ENCODE results near the gene MCCC2. TPM values are rescaled to one million over a fixed set of nuclear protein-coding genes. Genes with fewer than 3 reads are reported as not detected.

MCCC2 gene
- total and polyA plus RNA-seq, 2 of the 4 experiments (the other 2 are of a cell fraction), result 18.0 to 22.0 TPM

GRCh38 chr5:71632168-71632567 lies 45.0 kb downstream of the MCCC2 start:
- ChIA-PET CTCF (interaction anchor here (0.7 kb wide), 1 partner anchor 86 kb away, joined by 4 read pairs; no protein-coding TSS in a partner anchor), POLR2A (ENCODE audit: unreplicated experiment) (no interaction called here)
- no peak overlapping the region for H3K4me3 ChIP-seq (ENCODE audit: insufficient read depth, low read depth, low read length)
- H3K27ac ChIP-seq (ENCODE audit: insufficient read depth, low read length), result no peak overlapping the region
- dilution Hi-C loops (cut with HindIII; ENCODE audit: low sequenced_read_pairs, unreplicated experiment), result no loop called here
- no CpG with 5 or more reads among the region's 3 CpGs for WGBS, 2 experiments (ENCODE audit: extremely low coverage in 2 of 2, insufficient read length in 1 of 2)
- no peaks in the 10 kb centered on the region for H3K9me3 ChIP-seq (ENCODE audit: control insufficient read depth, insufficient read depth, low read length)
- H3K36me3 ChIP-seq (ENCODE audit: control insufficient read depth, insufficient read depth, low read length), result no peaks in the 10 kb centered on the region; the same call in 1 of the 2 replicates
- H3K4me1 ChIP-seq (ENCODE audit: control insufficient read depth, insufficient read depth, low read length), result no peaks in the 10 kb centered on the region
- H3K56ac ChIP-seq (ENCODE audit: extremely low read depth, insufficient read depth, low read length), result no peak overlapping the region
- H3K14ac ChIP-seq (replicated peaks; ENCODE audit: low read depth, low read length), result no peak overlapping the region
- no peak overlapping the region for H4K91ac ChIP-seq (ENCODE audit: insufficient read depth, low read depth, low read length)
- H3K4me2 ChIP-seq (ENCODE audit: low read depth, low read length), result no peak overlapping the region
- no peak overlapping the region for H2AK5ac ChIP-seq (ENCODE audit: low read depth, low read length)
- H3K79me1 ChIP-seq (ENCODE audit: low read depth in 1 of 2, low read length in 2 of 2), result no peaks in the 10 kb centered on the region
- no peak overlapping the region for H2BK15ac ChIP-seq (ENCODE audit: low read depth, low read length)
- intact Hi-C loops (cut with micrococcal nuclease), result no loop called here
- no peak overlapping the region for H3K18ac ChIP-seq (ENCODE audit: low read depth, low read length)
- no peak overlapping the region for H3K4ac ChIP-seq (ENCODE audit: low read depth, low read length)
- H2BK120ac ChIP-seq (ENCODE audit: low read depth, low read length), result no peak overlapping the region
- TF ChIP-seq POLR2A (IDR thresholded peaks at IDR 0.05; ENCODE audit: low read depth, low read length) (no peak), USF2 (IDR thresholded peaks at IDR 0.05; ENCODE audit: low read depth, low read length) (no peak)
- no peak overlapping the region for H3K23ac ChIP-seq (ENCODE audit: low read depth, low read length)
- in situ Hi-C loops (cut with MboI; ENCODE audit: low sequenced_read_pairs), result no loop called here
- no peaks in the 10 kb centered on the region for H4K20me1 ChIP-seq (ENCODE audit: insufficient read depth, low read length)
- no peak for ATAC-seq (ENCODE audit: low read depth)
- BruUV-seq (replicated peaks), result no TSS peak
- no peak for DNase-seq
- no peak overlapping the region for H4K5ac ChIP-seq (ENCODE audit: low read depth, low read length)
- H3K9ac ChIP-seq (ENCODE audit: low read depth, low read length), result no peak overlapping the region
- H3K9me1 ChIP-seq (ENCODE audit: insufficient read depth, low read length), result peaks cover 6% of the 10 kb centered on the region
- H2AK9ac ChIP-seq (replicated peaks; ENCODE audit: low read depth, low read length, poor library complexity), result no peak overlapping the region
- H4K8ac ChIP-seq (ENCODE audit: low read depth in 2 of 2, low read length in 2 of 2), result no peak overlapping the region
- no peak overlapping the region for H2BK20ac ChIP-seq (ENCODE audit: low read depth, low read length)
- H2AFZ ChIP-seq (replicated peaks; ENCODE audit: low read length, poor library complexity), result no peak overlapping the region
- no peak overlapping the region for H2BK5ac ChIP-seq (ENCODE audit: low read depth, low read length, poor library complexity, severe bottlenecking)
- H3K27me3 ChIP-seq (ENCODE audit: control insufficient read depth, insufficient read depth, low read length), result no peaks in the 10 kb centered on the region

Data from IMR-90 (cell line).